Measurements from ENCODE around the gene MTSS2.
A peak's percentile ranks its signal among the peaks of the same experiment; 100 is the strongest.

Gene MTSS2

GRCh38 chr16:70703835-70704381, 18.1 kb upstream of the MTSS2 start:
- TF ChIP-seq CTCF (IDR thresholded peaks at IDR 0.05; ENCODE audit: low read depth, low read length), result no peak

GRCh38 chr16:70703041-70703834, 17.4 kb upstream of the MTSS2 start:
- TF ChIP-seq CTCF (IDR thresholded peaks at IDR 0.05; ENCODE audit: low read depth, low read length), result peak; percentile 26
- H3K4me3 ChIP-seq (replicated peaks in 1 of 2; ENCODE audit: low read depth in 2 of 2, low read length in 2 of 2), result no peak overlapping the region
- DNase-seq (ENCODE audit: low read depth in 2 of 2), result peak; percentile 45 to 66

More at GRCh38 chr16:70703835-70704381, 18.1 kb upstream of the MTSS2 start:
- DNase-seq (ENCODE audit: low read depth in 2 of 2), result no peak
- no peak overlapping the region for H3K4me3 ChIP-seq (replicated peaks in 1 of 2; ENCODE audit: low read depth in 2 of 2, low read length in 2 of 2)

GRCh38 chr16:70702624-70703023, 16.8 kb upstream of the MTSS2 start:
- H3K4me3 ChIP-seq (replicated peaks in 1 of 2; ENCODE audit: low read depth in 2 of 2, low read length in 2 of 2), result no peak overlapping the region
- TF ChIP-seq CTCF (IDR thresholded peaks at IDR 0.05; ENCODE audit: low read depth, low read length), result no peak
- no peak for DNase-seq (ENCODE audit: low read depth in 2 of 2)

GRCh38 chr16:70701998-70702397, 16.1 kb upstream of the MTSS2 start:
- no peak for DNase-seq (ENCODE audit: low read depth in 2 of 2)
- H3K4me3 ChIP-seq (replicated peaks in 1 of 2; ENCODE audit: low read depth in 2 of 2, low read length in 2 of 2), result no peak overlapping the region
- no peak for TF ChIP-seq CTCF (IDR thresholded peaks at IDR 0.05; ENCODE audit: low read depth, low read length)

- no peak for TF ChIP-seq CTCF (IDR thresholded peaks at IDR 0.05; ENCODE audit: low read depth, low read length)
- H3K4me3 ChIP-seq (replicated peaks in 1 of 2; ENCODE audit: low read depth in 2 of 2, low read length in 2 of 2), result no peak overlapping the region
- no peak for DNase-seq (ENCODE audit: low read depth in 2 of 2)
Observed at GRCh38 chr16:70701596-70701995, 15.7 kb upstream of the MTSS2 start.

- TF ChIP-seq CTCF (IDR thresholded peaks at IDR 0.05; ENCODE audit: low read depth, low read length), result no peak
- H3K4me3 ChIP-seq (replicated peaks in 1 of 2; ENCODE audit: low read depth in 2 of 2, low read length in 2 of 2), result no peak overlapping the region
- DNase-seq (ENCODE audit: low read depth in 2 of 2), result no peak
Observed at GRCh38 chr16:70701036-70701435, 15.2 kb upstream of the MTSS2 start.
